HG03108 (cell line): Measurements from ENCODE around the gene TBC1D17.
"Not testable (repeated sequence)": the region's sequence is repeated elsewhere in the genome, so short reads cannot be mapped to it uniquely, and the experiment has no call there.

ENCODE experiments used
- ATAC-seq: cut with Tn5 transposase; IDR thresholded peaks from one replicate; pipeline ENCODE4 v1.9.1; 2021; ENCODE audit warnings: moderate library complexity; ENCODE audit not compliant: unreplicated experiment

Gene TBC1D17

DNA sequence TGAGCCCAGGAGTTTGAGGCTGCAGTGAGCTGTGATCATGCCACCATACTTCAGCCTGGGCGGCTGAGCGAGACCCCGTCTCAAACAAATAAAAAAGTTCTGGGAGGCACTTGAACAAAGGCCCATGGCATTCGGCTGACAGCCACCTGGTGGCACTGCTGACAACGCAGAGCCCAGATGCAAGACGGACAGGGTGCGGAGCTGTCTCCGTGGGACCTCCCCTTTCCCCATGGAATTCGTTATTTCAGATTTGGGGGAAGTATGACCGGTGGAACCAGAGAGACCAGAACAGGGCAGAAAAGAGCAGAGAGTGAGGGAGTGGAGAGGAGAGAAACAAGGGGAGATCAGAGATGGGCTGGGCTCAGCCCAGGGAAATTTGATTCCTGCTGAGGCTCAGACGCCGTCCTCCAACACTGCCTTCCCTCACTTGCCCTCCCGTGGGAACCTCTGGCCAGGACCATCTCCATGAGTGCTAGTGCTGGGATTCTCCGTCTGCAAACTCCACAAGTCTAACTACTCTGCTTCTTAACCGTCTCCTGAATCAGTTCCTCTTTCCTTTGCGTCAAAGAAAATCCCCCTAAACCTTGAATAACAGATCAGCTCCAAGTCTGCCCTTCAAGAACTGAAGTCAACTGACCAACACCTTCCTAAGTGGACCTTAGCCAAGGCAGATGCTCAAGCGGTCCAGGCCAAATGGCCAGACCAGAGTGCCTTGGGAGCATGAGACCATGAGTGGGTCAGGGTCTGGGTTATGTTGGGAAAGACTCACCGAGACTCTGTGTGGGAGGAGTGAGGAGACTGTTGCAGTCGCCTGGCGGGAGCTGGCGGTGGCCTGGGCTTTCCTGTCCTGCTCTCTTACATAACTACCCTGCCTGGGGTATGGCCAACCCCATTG is 39.6 kb downstream of the TBC1D17 start:
- ATAC-seq: no peak

DNA sequence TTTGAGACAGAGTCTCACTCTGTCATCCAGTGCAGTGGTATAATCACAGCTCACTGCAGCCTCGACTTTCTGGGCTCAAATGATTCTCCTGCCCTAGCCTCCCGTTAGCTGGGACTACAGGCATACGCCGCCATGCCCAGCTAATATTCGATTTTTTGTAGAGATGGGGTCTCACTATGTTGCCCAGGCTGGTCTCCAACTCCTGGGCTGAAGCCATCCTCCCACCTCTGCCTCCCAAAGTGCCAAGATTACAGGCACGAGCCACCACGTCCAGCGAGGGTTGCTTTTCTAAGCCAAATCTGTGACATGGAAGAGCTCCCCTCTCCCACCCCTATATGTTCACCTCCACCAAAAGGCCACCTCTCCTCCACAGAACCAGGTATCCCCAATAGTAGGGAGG is 40.6 kb downstream of the TBC1D17 start:
- no peak for ATAC-seq

DNA sequence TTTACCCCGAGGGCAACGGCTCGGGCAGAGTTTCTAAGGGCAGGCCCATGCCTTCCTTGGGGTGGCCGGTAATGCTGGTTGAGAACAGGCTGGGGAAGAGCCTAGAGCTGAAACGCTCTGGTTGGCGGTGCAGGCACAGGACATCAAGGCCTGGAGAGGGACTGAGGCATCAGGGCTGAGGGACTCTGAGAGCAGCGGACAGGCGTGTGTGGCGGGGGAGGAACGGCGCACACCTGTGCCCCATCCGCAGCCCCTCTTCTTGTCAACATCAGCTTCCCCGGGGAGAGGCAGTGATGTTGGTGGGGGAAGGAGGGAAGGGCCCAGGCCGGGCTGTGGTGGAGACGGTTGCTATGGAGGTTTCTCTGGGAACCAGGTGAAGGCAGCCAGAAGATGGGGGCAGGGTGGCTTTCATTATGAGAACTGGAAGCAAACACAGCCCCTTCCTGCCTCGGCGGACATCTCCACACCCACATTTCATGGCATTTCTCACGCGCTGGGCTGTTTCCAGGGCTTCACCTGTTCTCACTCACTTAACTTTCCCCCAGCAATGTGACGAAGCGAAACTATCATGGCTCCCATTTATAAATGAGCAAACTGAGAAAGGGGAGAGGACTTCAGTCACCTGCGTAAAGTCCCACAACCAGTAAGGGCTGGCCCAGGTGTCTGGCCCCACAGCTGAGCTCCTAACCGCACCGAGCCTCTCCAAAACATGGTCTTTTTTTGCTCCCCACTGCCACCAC is 43.3 kb downstream of the TBC1D17 start:
- no peak for ATAC-seq

DNA sequence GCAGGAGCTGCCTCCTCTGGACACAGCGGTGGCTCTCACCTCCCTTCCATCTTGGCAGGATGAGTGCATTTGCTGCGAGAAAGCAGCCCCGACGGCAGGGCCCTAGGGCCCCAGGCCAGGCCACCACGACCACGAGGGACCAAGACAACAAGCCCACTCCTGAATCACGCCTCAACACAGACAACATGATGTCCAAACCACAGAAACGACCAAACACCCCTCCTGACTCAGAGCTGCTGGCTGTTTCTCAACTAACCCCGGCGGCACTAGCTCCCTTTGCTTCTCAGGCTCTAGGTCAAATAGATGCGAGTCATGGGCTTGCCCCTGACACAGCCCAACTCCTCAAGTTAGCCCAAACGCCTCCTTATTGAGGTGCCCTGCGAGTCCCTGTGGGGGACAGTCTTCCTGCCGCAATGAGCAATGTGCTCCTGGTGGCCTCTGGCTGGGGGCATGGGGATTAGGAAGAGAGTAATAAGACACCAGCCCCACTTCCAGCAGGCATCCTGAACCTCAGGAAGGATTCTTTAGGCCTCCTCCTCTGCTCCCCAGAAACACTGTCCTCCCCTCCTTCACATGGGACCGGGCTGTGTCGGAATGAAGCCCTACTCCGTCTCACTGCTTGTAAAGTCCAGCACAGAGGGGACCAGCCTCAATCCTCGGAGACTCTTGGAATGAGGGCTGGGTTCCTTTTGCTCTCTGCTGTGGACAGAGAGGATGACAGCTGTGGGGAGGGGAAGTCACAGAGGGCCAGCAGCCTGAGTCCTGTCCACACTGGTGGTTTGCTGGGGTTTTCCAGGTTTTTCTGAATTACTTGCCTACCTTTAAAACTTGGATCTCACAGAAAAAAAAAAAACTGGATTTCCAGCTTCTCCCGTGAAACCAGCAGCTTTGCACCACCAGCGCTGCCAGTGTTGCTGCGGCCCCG is 44.6 kb downstream of the TBC1D17 start:
- ATAC-seq: no peak

DNA sequence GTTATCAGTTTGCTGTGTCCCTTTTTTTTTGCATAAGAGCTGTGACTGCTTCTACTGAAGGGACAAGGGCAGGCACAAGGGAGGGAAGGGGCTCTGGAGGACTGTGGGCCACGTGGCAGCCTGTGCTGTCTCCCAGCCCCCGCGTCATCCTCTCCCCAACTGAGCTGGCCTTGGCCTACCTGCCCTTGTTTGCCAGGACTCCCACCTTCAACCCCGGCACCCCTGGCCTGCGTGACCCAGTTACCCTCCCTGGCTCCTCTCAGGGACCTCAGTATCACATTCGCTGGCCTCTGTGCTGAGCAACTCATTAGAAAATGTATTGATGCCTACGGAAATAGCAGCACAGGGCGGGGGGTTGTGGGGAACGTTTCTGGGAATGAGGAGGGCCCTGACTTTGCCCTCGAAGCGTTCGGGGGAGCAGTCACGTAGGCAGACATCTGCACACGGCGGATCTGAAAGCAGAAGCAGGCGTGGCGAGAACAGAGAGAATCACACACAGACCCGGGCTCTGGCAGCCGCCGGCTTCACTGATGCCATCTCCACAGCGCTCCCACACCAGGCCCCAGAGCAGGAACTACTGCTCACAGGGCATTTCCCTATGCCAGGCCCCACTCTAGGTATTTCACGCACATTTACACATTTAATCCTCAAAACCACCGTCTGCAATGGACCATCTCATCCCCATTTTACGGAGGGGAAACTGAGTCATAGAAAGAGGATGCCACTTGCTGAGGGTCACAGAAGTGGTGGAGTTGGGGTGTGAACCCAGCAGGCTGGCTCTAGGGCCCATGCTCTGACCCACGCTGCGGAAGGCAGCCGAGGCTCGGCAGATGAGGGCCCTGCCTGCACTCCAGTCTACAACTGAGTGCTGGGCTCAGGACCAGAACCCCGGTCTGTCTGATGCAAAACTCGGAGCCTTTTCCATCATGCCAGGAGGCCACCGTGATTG is 45.8 kb downstream of the TBC1D17 start:
- ATAC-seq: no peak

DNA sequence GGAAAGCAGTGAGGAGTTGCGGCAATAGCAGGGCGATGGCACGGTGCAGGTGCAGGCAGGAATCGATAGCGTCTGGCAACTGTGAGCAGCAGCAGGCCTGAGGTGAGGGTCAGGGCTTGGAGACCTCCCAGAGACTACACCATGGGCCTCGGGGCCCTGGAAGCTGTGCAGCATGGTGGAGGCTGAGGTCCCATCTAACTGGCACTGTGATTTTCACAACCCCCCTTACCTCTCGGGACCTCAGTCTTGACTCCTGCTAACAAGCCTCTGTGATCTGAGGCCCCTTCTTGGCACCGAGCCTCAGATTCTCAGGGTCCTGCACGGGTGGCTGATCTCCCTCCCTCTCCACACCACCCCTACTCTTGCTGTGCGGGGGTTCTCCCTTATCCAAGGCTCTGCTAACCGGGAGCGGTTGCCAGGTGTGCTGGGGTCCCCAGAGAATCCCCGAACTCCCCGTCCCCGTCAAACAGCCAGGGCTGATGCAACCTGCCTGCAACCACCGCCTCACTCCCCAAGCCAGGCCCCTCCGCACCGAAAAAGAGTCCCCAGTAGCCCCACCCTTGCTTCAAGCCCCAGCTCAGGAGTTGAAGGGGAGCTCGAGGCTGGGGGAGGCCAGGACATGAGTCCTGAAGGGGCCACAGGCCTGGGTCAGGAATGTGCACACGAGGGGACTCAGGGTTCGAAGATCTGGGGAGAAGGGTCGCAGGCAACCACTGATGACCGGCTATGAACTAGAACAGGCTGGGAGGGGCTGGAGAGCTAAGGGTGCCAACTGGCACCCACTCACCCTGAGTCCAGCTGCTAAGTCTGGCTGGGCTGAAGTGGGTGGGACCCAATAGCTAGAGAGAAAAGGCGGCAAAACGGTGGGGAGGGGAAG is 46.7 kb downstream of the TBC1D17 start:
- no peak for ATAC-seq

DNA sequence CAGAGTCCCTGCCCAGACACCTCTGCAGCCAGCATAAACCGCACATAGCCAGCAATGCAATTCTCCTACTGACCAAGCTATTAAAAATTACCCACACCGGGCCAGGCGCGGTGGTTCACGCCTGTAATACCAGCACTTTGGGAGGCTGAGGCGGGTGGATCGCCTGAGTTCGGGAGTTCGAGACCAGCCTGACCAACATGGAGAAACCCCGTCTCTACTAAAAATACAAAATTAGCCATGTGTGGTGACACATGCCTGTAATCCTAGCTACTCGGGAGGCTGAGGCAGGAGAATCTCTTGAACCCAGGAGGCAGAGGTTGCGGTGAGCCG is 47.3 kb downstream of the TBC1D17 start:
- not testable (repeated sequence) for ATAC-seq

DNA sequence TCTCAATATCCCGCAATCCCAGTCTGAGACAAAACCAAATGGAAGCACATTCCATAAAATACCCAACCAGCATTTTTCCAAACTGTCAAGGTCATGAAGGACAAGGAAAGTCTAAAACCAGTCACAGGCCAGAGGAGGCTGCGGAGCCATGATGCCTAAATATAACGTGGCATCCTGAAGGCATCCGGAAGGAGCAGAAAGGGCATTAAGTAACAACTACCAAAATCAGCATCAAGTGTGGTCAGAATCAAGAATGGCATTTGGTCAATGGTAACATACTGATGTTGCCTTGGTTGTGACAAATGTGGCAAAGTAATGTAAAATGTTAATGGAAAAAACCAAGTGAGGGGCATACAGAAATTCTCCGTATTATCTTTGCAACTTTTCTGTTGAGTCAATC is 48.0 kb downstream of the TBC1D17 start:
- ATAC-seq: no peak

DNA sequence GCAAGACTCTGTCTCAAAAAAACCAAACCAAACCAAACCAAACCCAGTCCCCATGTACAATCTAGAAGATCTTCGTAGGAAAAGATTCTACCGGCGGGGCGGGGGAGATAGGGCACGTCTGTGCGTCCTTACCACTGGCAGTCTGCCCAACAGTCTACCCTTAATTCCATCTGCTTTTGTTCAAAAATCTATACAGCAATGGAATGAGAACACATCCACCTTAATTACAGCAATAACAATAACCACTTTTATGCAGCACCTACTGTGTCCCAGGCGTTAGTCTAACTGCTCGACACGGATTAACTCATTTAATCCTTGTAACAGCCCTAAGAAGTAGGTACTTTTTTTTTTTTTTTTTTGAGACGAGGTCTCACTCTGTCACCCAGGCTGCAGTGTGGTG is 49.0 kb downstream of the TBC1D17 start:
- ATAC-seq: no peak

DNA sequence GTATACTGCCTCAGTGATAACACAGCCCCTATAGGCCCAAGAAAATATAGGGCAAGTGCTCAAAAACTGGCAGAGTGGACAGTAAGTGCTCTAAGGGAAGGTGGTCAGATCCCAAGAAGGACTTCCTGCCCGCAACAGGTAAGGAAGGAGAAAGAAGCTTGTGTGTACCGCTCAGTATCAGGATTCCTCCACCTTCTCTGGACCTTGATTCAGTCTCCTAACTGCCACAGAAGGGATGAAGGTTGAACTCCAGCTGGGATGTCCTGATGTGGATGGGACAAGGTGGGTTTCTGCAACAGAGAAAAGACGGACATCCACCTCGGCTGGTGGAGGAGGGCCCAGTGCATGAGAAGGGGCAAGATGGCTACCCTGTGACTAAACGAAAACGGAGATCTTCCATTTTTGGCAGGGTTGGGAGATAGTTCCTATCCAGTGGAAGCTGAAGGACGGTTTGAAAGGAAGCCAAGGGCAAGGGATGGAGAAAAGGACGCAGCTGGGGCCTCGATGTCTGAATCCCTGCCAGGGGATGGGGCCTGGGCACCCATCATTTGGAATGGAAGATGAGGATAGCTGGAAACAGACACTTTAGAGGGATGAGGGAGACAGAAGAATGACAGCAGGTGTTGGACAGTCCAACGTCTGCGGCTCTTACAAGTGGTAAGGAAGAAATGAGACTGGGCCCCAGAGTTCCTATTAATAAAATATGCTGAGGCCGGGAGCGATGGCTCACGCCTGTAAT is 50.2 kb downstream of the TBC1D17 start:
- no peak for ATAC-seq

DNA sequence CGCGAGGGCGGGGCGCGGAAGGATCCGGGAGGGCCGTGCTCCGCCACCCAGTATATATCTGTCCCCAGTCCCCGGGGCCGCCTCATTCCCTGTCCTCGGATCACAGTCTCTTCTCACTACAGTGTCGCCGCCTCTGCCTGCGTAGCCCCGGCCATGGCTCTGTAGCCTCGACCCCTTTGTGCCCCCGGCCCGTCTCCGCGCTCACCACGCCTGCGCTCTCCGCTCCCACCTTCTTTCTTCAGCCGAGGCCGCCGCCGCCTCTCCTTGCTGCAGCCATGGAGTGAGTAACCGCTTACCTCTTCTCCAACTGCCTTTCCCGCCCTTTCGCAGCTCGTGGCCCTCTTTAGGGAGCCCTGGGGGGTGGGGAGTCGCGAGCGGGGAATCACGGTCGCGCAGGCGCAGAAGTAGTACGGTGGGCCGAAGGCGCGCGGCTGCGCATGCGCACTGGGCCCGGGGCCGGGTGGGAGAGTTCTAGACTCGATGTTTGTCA is 51.7 kb downstream of the TBC1D17 start, which contains the start of the genes ATF5 and NUP62:
Gene ATF5, plus strand, starts transcription at position 85 of the 490 bp plus-strand sequence. CDS start 1,646 bp downstream, outside the sequence.
Gene NUP62, minus strand, starts transcription at position 384 of the 490 bp plus-strand sequence. CDS start 19,697 bp downstream, outside the sequence.
- ATAC-seq: peak; percentile 35

DNA sequence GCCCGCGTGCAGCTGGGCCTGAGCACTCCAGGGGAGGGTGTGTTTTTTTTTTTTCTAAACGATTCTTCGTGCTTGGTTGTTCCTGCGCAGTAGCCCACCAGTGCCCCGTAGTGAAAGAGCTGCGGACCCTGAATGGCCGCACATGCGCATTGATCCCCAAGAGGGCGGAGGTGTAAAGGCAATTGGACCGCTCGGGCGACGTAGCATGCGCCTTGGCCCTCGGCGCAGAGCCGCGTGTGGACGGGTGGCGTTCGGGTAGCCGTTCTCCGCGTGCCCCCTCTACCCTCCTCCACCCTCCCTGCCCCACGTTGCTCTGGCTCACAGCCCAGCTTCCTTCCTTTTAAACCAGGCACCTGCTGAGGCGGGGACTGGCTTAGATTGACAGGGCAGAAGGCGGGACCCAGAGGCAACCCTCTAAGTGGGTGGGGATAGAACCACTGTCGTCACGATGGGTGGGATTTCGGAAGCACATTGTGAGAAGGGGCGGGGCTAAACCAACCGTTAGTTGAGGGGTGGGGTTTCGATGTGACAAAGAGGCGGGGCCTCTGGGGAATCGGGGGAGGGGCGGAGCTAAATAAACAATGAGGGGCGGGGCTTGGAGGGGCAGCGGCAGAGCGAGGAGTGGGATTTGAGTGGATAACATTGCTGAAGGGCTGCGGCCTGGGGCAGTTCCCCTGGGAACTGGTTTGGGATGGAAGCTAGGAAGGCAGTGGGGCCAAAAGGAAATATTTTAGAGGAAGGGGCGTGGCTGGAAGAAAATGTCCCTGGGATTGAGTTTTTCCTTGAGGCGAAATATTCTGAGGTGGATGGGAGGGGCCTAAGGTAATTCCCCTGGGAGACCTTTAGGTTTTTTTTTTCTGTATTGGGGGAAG is 52.3 kb downstream of the TBC1D17 start:
- ATAC-seq: peak; percentile 56

DNA sequence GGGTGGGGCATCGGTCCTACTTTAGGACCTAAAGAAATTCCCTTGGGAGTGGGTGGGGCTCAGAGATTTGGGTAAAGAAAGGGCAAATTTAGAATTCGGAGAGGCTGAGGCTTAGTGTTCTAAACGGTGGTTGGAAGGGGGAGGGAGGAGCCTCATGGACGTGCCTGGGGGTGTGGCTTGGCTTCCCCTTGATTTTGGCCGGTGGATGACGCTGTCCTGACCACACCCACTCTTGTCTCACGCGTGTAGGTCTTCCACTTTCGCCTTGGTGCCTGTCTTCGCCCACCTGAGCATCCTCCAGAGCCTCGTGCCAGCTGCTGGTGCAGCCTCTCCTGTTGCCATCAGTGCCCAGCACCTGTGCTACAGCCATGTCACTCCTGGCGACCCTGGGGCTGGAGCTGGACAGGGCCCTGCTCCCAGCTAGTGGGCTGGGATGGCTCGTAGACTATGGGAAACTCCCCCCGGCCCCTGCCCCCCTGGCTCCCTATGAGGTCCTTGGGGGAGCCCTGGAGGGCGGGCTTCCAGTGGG is 53.0 kb downstream of the TBC1D17 start:
- no peak for ATAC-seq

DNA sequence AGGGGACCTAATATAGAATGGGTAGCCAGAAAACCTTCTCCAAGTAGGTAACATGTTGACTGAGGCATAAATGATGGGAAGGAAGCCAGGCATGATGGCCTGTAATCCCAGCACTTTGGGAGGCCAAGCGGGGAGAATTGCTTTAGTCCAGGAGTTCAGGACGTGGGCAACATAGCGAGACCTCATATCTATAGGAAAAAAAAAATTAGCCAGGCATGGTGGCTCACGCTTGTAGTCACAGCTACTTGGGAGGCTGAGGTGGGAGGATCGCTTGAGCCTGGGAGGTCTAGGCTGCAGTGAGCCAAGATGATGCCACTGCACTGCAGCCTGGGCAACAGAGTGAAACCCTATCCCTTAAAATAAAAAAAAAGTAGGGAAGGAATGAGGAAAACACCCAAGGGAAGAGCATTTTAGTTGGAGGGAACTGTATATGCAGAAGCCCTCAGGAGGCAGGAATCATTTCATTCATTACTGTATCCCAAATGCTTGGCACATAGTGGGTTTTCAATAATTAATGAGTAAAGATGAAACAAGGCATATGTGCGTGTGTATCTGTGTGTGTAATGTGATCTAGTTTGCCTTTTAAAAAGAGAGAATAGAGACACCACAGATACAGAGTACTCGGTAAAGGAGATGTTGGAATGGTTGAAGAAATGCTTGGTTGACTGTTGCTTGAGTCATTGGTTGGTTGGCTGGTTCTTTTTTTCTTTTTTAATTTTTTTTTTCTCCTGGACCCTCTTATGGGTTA is 54.0 kb downstream of the TBC1D17 start:
- no peak for ATAC-seq

DNA sequence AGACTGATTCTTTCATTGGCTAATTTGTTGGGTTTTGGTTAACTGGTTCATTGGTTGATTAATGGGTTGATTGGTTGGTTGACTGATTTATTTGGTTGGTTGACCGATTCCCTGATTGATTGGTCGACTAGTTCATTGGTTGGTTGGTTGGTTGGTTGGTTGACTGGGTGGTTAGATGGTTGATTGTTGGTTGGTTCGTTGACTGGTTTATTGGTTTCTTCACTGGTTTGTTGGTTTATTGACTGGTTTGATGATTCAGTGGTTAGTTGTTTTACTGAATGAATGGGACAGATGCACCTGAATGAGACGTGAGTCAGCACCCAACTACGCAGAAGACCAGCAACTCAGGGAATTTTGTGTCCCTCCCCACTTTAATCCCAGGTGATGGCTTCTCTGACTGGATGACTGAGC is 54.5 kb downstream of the TBC1D17 start:
- no peak for ATAC-seq

DNA sequence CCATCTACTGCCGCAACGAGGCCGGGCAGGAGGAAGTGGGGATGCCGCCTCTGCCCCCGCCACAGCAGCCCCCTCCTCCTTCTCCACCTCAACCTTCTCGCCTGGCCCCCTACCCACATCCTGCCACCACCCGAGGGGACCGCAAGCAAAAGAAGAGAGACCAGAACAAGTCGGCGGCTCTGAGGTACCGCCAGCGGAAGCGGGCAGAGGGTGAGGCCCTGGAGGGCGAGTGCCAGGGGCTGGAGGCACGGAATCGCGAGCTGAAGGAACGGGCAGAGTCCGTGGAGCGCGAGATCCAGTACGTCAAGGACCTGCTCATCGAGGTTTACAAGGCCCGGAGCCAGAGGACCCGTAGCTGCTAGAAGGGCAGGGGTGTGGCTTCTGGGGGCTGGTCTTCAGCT is 55.2 kb downstream of the TBC1D17 start:
- no peak for ATAC-seq
